Skeletal muscle tissue (tissue), 5 donors: ENCODE measurements around the gene TNPO1. TPM values are rescaled to one million over a fixed set of nuclear protein-coding genes. Genes with fewer than 3 reads are reported as not detected.

Experiments
- H3K27ac ChIP-seq: one replicate; pipeline ENCODE4 v1.7.0; 2013; ENCODE audit warnings: mild to moderate bottlenecking, low read depth, low read length, inconsistent platforms
- H3K27me3 ChIP-seq, 3 donors: one replicate each; pipeline ENCODE4 v1.7.0; 2013; ENCODE audit warnings: low read length in 3 of 3; ENCODE audit not compliant: control insufficient read depth in 3 of 3, insufficient read depth in 3 of 3
- H3K36me3 ChIP-seq, 3 donors: one replicate each; pipeline ENCODE4 v1.7.0; 2013; ENCODE audit warnings: low read length in 3 of 3; ENCODE audit not compliant: control insufficient read depth in 3 of 3, insufficient read depth in 3 of 3
- H3K4me1 ChIP-seq, 3 donors: one replicate each; pipeline ENCODE4 v1.7.0; 2013; ENCODE audit warnings: low read length in 3 of 3, mild to moderate bottlenecking in 3 of 3; ENCODE audit not compliant: control insufficient read depth in 3 of 3, insufficient read depth in 3 of 3
- H3K4me3 ChIP-seq, 3 donors: one replicate each; pipeline ENCODE4 v1.7.0; 2013; ENCODE audit warnings: low read length in 3 of 3
- H3K9ac ChIP-seq, 3 donors: one replicate each; pipeline ENCODE4 v1.7.0; 2013; ENCODE audit warnings: low read length in 3 of 3, mild to moderate bottlenecking in 3 of 3, moderate library complexity in 2 of 3, low read depth in 1 of 3
- H3K9me3 ChIP-seq, 3 donors: one replicate each; pipeline ENCODE4 v1.7.0; 2013; ENCODE audit warnings: low read length in 3 of 3; ENCODE audit not compliant: control insufficient read depth in 3 of 3
- small RNA-seq: library from RNA; depleted of rRNA; stranded (forward); fragments of <200 nt; gene quantifications from one replicate; pipeline ENCODE3, GENCODE V24; 2014
- total RNA-seq: library from RNA; depleted of rRNA; stranded (reverse); fragments of >200 nt; gene quantifications from one replicate; pipeline ENCODE4 v1.2.3, GENCODE V29; 2014
- donor health status: Osteomylitis.

The TNPO1 gene
- total RNA-seq, 1 donor from 2014 or later, result 111 TPM

GRCh38 chr5:72955768-72956323 is 139.4 kb downstream of the TNPO1 start, which contains the start of gene FCHO2:
FCHO2 (plus strand) TSS chr5:72956041; CDS start chr5:72956097, 56 bp downstream.
- H3K27ac ChIP-seq, result peak within 1 kb of the TSS; percentile 96
- no peaks in the 10 kb centered on the region for H3K27me3 ChIP-seq
- peak within 1 kb of the TSS; percentile 90 to 92 (median 90) for H3K4me3 ChIP-seq
- peak within 1 kb of the TSS; percentile 85 to 91 (median 90) for H3K9ac ChIP-seq
- no peaks in the 10 kb centered on the region for H3K36me3 ChIP-seq
- H3K4me1 ChIP-seq, result peaks cover 14 to 21% (median 16%) of the 10 kb centered on the region in 3 donors
- no peaks in the 10 kb centered on the region for H3K9me3 ChIP-seq

GRCh38 chr5:72956324-72957140 is 140.1 kb downstream of the TNPO1 start:
- Histone ChIP-seq H3K27ac (peak overlapping the region; percentile 96), H3K4me3 (peak overlapping the region; percentile 90 to 92 (median 90)), H3K36me3 (no peaks in the 10 kb centered on the region), H3K4me1 (peaks cover 14 to 21% (median 16%) of the 10 kb centered on the region in 3 donors), H3K9me3 (no peaks in the 10 kb centered on the region), H3K27me3 (no peaks in the 10 kb centered on the region), H3K9ac (peak overlapping the region; percentile 85 to 91 (median 90))

- Histone ChIP-seq H3K9ac (peak overlapping the region; percentile 85 to 91 (median 90)), H3K9me3 (no peaks in the 10 kb centered on the region), H3K36me3 (no peaks in the 10 kb centered on the region), H3K4me3 (peak overlapping the region; percentile 90 to 92 (median 90)), H3K27ac (peak overlapping the region; percentile 96), H3K4me1 (peaks cover 14 to 21% (median 16%) of the 10 kb centered on the region in 3 donors), H3K27me3 (no peaks in the 10 kb centered on the region)
These were observed 140.9 kb downstream of the TNPO1 start for GRCh38 chr5:72957337-72957736.

GRCh38 chr5:72959257-72959656 is 142.8 kb downstream of the TNPO1 start:
- Histone ChIP-seq H3K9ac (no peak overlapping the region), H3K27ac (no peak overlapping the region), H3K4me1 (peaks cover 14 to 18% (median 16%) of the 10 kb centered on the region in 3 donors), H3K9me3 (no peaks in the 10 kb centered on the region), H3K4me3 (no peak overlapping the region), H3K36me3 (no peaks in the 10 kb centered on the region), H3K27me3 (no peaks in the 10 kb centered on the region)

Small RNA genes within 50 kb of the gene (small RNA-seq; reads per million reads assigned to genes)
- gene MIR4804 (not detected), gene RF00019 (not detected)

Other genes with a start within 250 kb of the TNPO1 start
- gene FCHO2, start 139.4 kb downstream of the TNPO1 start, total RNA-seq, result 32.4 TPM